Naive thymus-derived CD4-positive, alpha-beta T cell (primary cell): ENCODE results near the gene STMN3. TPM values are rescaled to one million over a fixed set of nuclear protein-coding genes. Genes with fewer than 3 reads are reported as not detected.
"Not testable (repeated sequence)": the region's sequence is repeated elsewhere in the genome, so short reads cannot be mapped to it uniquely, and the experiment has no call there.

Experiments used
- ATAC-seq: fragments of 150-1000 bp; cut with Tn5 transposase; 2 replicates; pipeline ENCODE4 v1.10.0; 2021; ENCODE audit warnings: mild to moderate bottlenecking, moderate library complexity
- CTCF ChIA-PET: fragments of 350-600 bp; sonication (Branson Sonifier 250); formaldehyde crosslinking; loops from one replicate; lab custom pipeline; 2021; ENCODE audit warnings: antibody characterized with exemption; lab: Charles Lee
- POLR2A ChIA-PET: fragments of 350-600 bp; sonication (Branson Sonifier 250); formaldehyde crosslinking; loops from one replicate; lab custom pipeline; 2021; ENCODE audit warnings: antibody characterized with exemption, inconsistent platforms; lab: Charles Lee
- DNase-seq, 9 donors: peaks; one replicate each; pipeline versions ENCODE4 v3.0.0 to v3.0.0-alpha.2; 2020 to 2022; ENCODE audit warnings: mixed read lengths in 1 of 9
- H3K27ac ChIP-seq: one replicate; pipeline ENCODE4 v1.7.0; 2013; ENCODE audit warnings: mild to moderate bottlenecking, low read depth, low read length, moderate library complexity
- H3K27me3 ChIP-seq, 2 donors: one replicate each; pipeline ENCODE4 v1.7.0; 2013; ENCODE audit warnings: low read length in 2 of 2, mild to moderate bottlenecking in 2 of 2, moderate library complexity in 2 of 2; ENCODE audit not compliant: control insufficient read depth in 2 of 2, insufficient read depth in 2 of 2
- H3K36me3 ChIP-seq, 3 experiments: 1 replicate in 2 of 3; 2 replicates in 1 of 3; pipeline ENCODE4 v1.7.0; 2013; ENCODE audit warnings: low read length in 3 of 3, mild to moderate bottlenecking in 3 of 3, moderate library complexity in 1 of 3; ENCODE audit not compliant: insufficient read depth in 3 of 3, control insufficient read depth in 2 of 3
- H3K4me1 ChIP-seq, 2 donors: one replicate each; pipeline ENCODE4 v1.7.0; 2013; ENCODE audit warnings: low read length in 2 of 2, mild to moderate bottlenecking in 2 of 2, moderate library complexity in 1 of 2; ENCODE audit not compliant: control insufficient read depth in 2 of 2, insufficient read depth in 2 of 2
- H3K4me3 ChIP-seq: 2 replicates; pipeline ENCODE4 v1.7.0; 2013; ENCODE audit warnings: mild to moderate bottlenecking, low read length
- H3K9me3 ChIP-seq, 3 experiments: 1 replicate in 2 of 3; 2 replicates in 1 of 3; pipeline ENCODE4 v1.7.0; 2013; ENCODE audit warnings: low read length in 3 of 3; ENCODE audit not compliant: control insufficient read depth in 2 of 3
- H3K27ac Mint-ChIP-seq, 9 donors: one replicate each; pipeline ENCODE4 v1.8.0; 2020 to 2022; ENCODE audit warnings: mixed read lengths in 9 of 9, mild to moderate bottlenecking in 8 of 9, moderate library complexity in 5 of 9, inconsistent platforms in 2 of 9
- H3K27me3 Mint-ChIP-seq, 5 donors: one replicate each; pipeline ENCODE4 v1.8.0; 2021 to 2022; ENCODE audit warnings: mixed read lengths in 5 of 5, mild to moderate bottlenecking in 1 of 5
- H3K36me3 Mint-ChIP-seq, 5 donors: one replicate each; pipeline ENCODE4 v1.8.0; 2020 to 2022; ENCODE audit warnings: mixed read lengths in 5 of 5, mild to moderate bottlenecking in 3 of 5, inconsistent platforms in 1 of 5
- H3K4me1 Mint-ChIP-seq, 7 donors: one replicate each; pipeline ENCODE4 v1.8.0; 2020 to 2022; ENCODE audit warnings: mixed read lengths in 7 of 7, mild to moderate bottlenecking in 3 of 7, inconsistent platforms in 1 of 7
- H3K4me3 Mint-ChIP-seq, 10 donors: one replicate each; pipeline ENCODE4 v1.8.0; 2020 to 2022; ENCODE audit warnings: mild to moderate bottlenecking in 10 of 10, mixed read lengths in 10 of 10, moderate library complexity in 6 of 10, inconsistent platforms in 2 of 10
- H3K9me3 Mint-ChIP-seq, 11 donors: one replicate each; pipeline ENCODE4 v1.8.0; 2020 to 2022; ENCODE audit warnings: mixed read lengths in 11 of 11, mild to moderate bottlenecking in 4 of 11, inconsistent platforms in 1 of 11, moderate library complexity in 1 of 11
- intact Hi-C, 2 donors: fragments of 100-400 bp; cut with micrococcal nuclease; formaldehyde crosslinking; loops; one replicate each; pipeline ENCODE4 v1.15.1; 2023
- polyA plus RNA-seq, 2 donors: library from polyadenylated mRNA; unstranded; fragments of 300-500 nt; fragmentation: Illumina TruSeq; gene quantifications; one replicate each; pipeline ENCODE4 v1.2.3, GENCODE V29; 2021
- total RNA-seq, 6 experiments: library from RNA in 5 of 6; stranded (reverse) in 5 of 6; gene quantifications; 1 replicate in 5 of 6; 2 replicates in 1 of 6; pipeline ENCODE4 v1.2.3 and lab custom pipeline; 2021 to 2026

STMN3 gene
- total and polyA plus RNA-seq, 7 experiments from 2014 or later = 33.5 to 122 (median 54.4) TPM

DNA sequence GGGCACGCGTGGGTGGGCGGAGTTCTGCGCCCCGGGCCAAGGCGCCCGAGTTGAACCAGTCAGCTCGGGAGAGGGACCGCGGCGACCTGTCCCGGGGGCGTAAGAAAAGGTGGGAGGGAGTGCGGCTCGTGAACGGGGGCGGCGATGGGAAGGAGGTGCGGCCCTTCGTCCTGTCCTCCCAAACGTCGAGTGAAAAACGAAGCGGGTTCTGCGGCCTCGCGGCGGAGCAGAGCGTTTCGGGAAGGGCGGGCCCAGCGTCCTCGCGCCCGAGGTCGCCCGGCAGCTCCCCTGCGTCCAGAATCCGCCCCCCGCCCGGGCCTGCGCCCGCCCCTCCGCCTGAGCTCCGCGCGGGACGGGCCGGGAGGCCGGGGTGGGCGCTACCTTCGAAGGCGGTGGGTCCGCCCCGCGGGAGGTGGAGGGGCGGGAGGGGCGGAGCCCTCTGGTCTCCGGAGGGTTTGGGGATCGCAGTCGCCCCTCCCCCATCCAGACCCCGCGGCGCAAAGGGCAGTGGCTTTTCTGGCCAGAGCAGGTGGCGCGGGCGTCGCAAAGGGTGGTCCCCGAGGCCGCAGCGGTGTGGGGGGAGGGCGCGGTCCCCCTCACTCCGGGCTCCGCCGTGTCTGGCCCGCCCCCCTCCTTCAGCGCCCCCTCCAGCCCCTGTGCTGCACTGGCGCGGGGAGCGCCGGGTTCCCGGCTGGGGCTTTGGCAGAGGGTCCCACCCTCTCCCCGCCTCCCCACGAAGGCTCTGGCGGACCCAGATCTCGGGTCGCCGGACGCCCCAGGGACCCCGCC is 838 bp downstream of the STMN3 start:
- Histone ChIP-seq H3K4me1 (peaks cover 10 to 21% of the 10 kb centered on the region in 2 donors), H3K9me3 (no peaks in the 10 kb centered on the region), H3K27ac (peak overlapping the region; percentile 60), H3K27me3 (no peaks in the 10 kb centered on the region), H3K4me3 (peak overlapping the region; percentile 70), H3K36me3 (peaks cover 0 to 14% (median 0%) of the 10 kb centered on the region in 3 experiments)
- DNase-seq (peak in 7 of 9 donors; percentile 33 to 49 (median 42)), ATAC-seq (peak; percentile 60)
- Mint-ChIP-seq H3K36me3 (peaks cover 0 to 2% (median 0%) of the 10 kb centered on the region in 5 donors), H3K27me3 (peaks cover 0 to 16% (median 0%) of the 10 kb centered on the region in 5 donors), H3K9me3 (peaks cover 0 to 4% (median 0%) of the 10 kb centered on the region in 11 donors), H3K27ac (peak overlapping the region in 4 of 9 donors; percentile 32 to 94 (median 58)), H3K4me3 (peak overlapping the region; percentile 65 to 96 (median 92)), H3K4me1 (peaks cover 17 to 39% (median 28%) of the 10 kb centered on the region in 7 donors)
- intact Hi-C loops = loop anchor here in 1 of 2 donors (2.0 to 10.0 kb wide), 2 partner anchors 18 to 1268 kb away; partner anchors contain the start of gene RPS21
- ChIA-PET POLR2A (interaction anchor here (1.0 to 2.5 kb wide), 5 partner anchors 8 to 29 kb away, joined by 3 to 18 read pairs (median 6); no protein-coding TSS in a partner anchor), CTCF (interaction anchor here (0.9 kb wide), 1 partner anchor 22 kb away, joined by 3 read pairs; no protein-coding TSS in a partner anchor)

DNA sequence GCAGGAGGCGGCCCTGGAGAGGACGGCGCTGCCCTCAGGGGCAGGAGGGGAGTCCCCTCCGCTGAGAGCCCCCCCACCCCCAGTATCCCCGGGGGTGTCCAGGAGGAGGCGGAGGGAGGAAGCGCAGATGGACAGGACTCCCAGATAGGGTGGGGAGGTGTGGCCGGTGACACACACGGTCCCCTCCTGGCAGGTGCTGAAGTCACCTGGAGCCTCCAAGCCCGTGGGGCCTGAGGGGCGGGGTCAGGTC is 1.4 kb downstream of the STMN3 start:
- POLR2A ChIA-PET = interaction anchor here (1.0 to 2.5 kb wide), 6 partner anchors 9 to 84 kb away, joined by 3 to 18 read pairs (median 5); partner anchors contain the start of gene LIME1
- Histone ChIP-seq H3K4me1 (peaks cover 10 to 21% of the 10 kb centered on the region in 2 donors), H3K27me3 (no peaks in the 10 kb centered on the region), H3K9me3 (no peaks in the 10 kb centered on the region), H3K27ac (peak overlapping the region; percentile 60), H3K36me3 (peaks cover 0 to 14% (median 0%) of the 10 kb centered on the region in 3 experiments), H3K4me3 (peak overlapping the region; percentile 70)
- peaks cover 0 to 4% (median 0%) of the 10 kb centered on the region in 11 donors for H3K9me3 Mint-ChIP-seq
- H3K36me3 Mint-ChIP-seq = peaks cover 0 to 2% (median 0%) of the 10 kb centered on the region in 5 donors
- peak in 5 of 9 donors; percentile 30 to 56 (median 40) for DNase-seq
- H3K27ac Mint-ChIP-seq = peak overlapping the region in 7 of 9 donors; percentile 77 to 94 (median 92)
- intact Hi-C loops = loop anchor here in 1 of 2 donors (2.0 to 10.0 kb wide), 2 partner anchors 17 to 1267 kb away; partner anchors contain the start of gene RPS21
- H3K4me3 Mint-ChIP-seq = peak overlapping the region; percentile 85 to 96 (median 92)
- H3K27me3 Mint-ChIP-seq = peaks cover 0 to 16% (median 0%) of the 10 kb centered on the region in 5 donors
- CTCF ChIA-PET = interaction anchor here (0.9 kb wide), 1 partner anchor 21 kb away, joined by 3 read pairs; no protein-coding TSS in a partner anchor
- peak; percentile 29 for ATAC-seq
- H3K4me1 Mint-ChIP-seq = peaks cover 17 to 38% (median 27%) of the 10 kb centered on the region in 7 donors

DNA sequence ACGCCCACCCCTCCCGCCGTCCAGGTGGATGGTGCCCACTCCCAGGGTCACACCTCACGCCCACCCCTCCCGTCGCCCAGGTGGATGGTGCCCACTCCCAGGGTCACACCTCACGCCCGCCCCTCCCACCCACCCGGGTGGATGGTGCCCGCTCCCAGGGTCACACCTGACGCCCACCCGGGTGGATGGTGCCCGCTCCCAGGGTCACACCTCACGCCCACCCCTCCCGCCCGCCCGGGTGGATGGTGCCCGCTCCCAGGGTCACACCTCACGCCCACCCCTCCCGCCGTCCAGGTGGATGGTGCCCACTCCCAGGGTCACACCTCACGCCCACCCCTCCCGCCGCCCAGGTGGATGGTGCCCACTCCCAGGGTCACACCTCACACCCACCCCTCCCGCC is 2.7 kb downstream of the STMN3 start:
- H3K27ac ChIP-seq, H3K9me3 ChIP-seq, H3K27ac Mint-ChIP-seq, H3K4me3 Mint-ChIP-seq, DNase-seq, H3K36me3 Mint-ChIP-seq, CTCF ChIA-PET, H3K27me3 ChIP-seq, H3K4me3 ChIP-seq, ATAC-seq, H3K9me3 Mint-ChIP-seq: not testable (repeated sequence)
- Histone ChIP-seq H3K36me3 (peaks cover 0 to 14% (median 0%) of the 10 kb centered on the region in 3 experiments), H3K4me1 (peaks cover 10 to 21% of the 10 kb centered on the region in 2 donors)
- intact Hi-C loops = loop anchor here in 1 of 2 donors (10.0 kb wide), 1 partner anchor 1266 kb away; the partner anchor contains the start of gene RPS21
- peaks cover 17 to 42% (median 30%) of the 10 kb centered on the region in 7 donors for H3K4me1 Mint-ChIP-seq
- POLR2A ChIA-PET = interaction anchor here (0.7 to 2.5 kb wide), 5 partner anchors 9 to 128 kb away, joined by 3 to 18 read pairs (median 6); partner anchors contain the start of gene LIME1
- H3K27me3 Mint-ChIP-seq = peaks cover 0 to 16% (median 0%) of the 10 kb centered on the region in 5 donors

- Mint-ChIP-seq H3K36me3 (peaks cover 0 to 4% (median 0%) of the 10 kb centered on the region in 5 donors), H3K9me3 (peaks cover 0 to 4% (median 0%) of the 10 kb centered on the region in 11 donors), H3K27me3 (peaks cover 0 to 18% (median 0%) of the 10 kb centered on the region in 5 donors), H3K4me3 (peak overlapping the region in 1 of 10 donors; percentile 65), H3K4me1 (peaks cover 8 to 32% (median 22%) of the 10 kb centered on the region in 7 donors), H3K27ac (peak overlapping the region in 4 of 9 donors; percentile 8 to 82 (median 36))
- Histone ChIP-seq H3K4me3 (no peak overlapping the region), H3K4me1 (peaks cover 5 to 9% of the 10 kb centered on the region in 2 donors), H3K27ac (no peak overlapping the region), H3K36me3 (peaks cover 0 to 14% (median 0%) of the 10 kb centered on the region in 3 experiments), H3K9me3 (no peaks in the 10 kb centered on the region), H3K27me3 (no peaks in the 10 kb centered on the region)
- intact Hi-C loops = no loop called here
- CTCF ChIA-PET = no interaction called here
- ATAC-seq (no peak), DNase-seq (no peak)
- POLR2A ChIA-PET = interaction anchor here (1.2 kb wide), 1 partner anchor 9 kb away, joined by 4 read pairs; the partner anchor contains the start of gene RTEL1
These were observed 4.2 kb downstream of the STMN3 start for GRCh38 chr20:63648895-63649589.

- Mint-ChIP-seq H3K27me3 (peaks cover 0 to 18% (median 0%) of the 10 kb centered on the region in 5 donors), H3K4me3 (peak overlapping the region in 2 of 10 donors; percentile 38 to 68), H3K36me3 (peaks cover 0 to 4% (median 0%) of the 10 kb centered on the region in 5 donors), H3K27ac (peak overlapping the region in 2 of 9 donors; percentile 10 to 71), H3K9me3 (peaks cover 0 to 4% (median 0%) of the 10 kb centered on the region in 11 donors), H3K4me1 (peaks cover 6 to 34% (median 21%) of the 10 kb centered on the region in 7 donors)
- Histone ChIP-seq H3K36me3 (peaks cover 0 to 13% (median 0%) of the 10 kb centered on the region in 3 experiments), H3K27me3 (no peaks in the 10 kb centered on the region), H3K4me3 (no peak overlapping the region), H3K9me3 (no peaks in the 10 kb centered on the region), H3K4me1 (peaks cover 0 to 9% of the 10 kb centered on the region in 2 donors), H3K27ac (no peak overlapping the region)
- ChIA-PET POLR2A (interaction anchor here (0.6 to 1.0 kb wide), 3 partner anchors 8 to 19 kb away, joined by 3 to 6 read pairs (median 4); partner anchors contain the start of gene RTEL1), CTCF (no interaction called here)
- DNase-seq (no peak), ATAC-seq (no peak)
- intact Hi-C loops = no loop called here
These were observed 5.0 kb downstream of the STMN3 start for GRCh38 chr20:63648190-63648589.
